Activated T-cell treated with anti-CD3 and anti-CD28 coated beads for 24 hours (primary cell): ENCODE data around the gene RPL36AL.
"Not testable (repeated sequence)": the region's sequence is repeated elsewhere in the genome, so short reads cannot be mapped to it uniquely, and the experiment has no call there.

Experiments used
- DNase-seq: peaks from one replicate; pipeline ENCODE4 v3.0.0-alpha.2; 2020; ENCODE audit warnings: low read depth

The RPL36AL gene

GRCh38 chr14:49619273-49619672, 1.2 kb downstream of the RPL36AL start:
- DNase-seq = not testable (repeated sequence)

DNA sequence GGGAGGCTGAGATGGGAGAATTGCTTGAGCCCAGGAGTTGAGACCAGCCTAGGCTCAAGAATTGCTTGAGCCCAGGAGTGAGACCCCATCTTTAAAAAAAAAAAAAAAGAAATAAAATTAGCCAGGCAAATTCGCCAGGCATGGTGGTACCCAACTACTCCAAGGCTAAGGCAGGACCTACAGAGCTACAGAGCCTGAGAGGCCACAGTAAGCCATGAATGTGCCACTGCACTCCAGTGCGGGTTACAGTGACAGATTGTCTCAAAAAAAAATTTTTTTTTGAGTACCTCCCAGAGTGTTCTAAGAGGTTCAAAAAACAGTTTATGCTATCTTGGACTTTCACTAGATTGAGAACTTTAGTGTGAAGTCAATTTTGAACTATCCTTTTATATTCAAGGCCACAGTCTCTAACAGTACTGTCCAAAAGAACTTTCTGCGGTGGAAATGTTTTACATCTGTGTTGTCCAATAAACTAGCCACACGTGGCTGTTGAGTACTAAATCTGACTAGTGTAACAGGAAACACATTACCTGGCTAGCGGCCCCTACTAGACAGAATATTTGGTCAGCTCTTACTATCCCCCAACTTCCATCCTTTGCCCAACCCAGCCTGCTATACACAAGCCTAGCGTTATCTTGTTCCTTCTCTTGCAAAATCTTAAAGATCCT, 2.4 kb downstream of the RPL36AL start:
- no peak for DNase-seq

DNA sequence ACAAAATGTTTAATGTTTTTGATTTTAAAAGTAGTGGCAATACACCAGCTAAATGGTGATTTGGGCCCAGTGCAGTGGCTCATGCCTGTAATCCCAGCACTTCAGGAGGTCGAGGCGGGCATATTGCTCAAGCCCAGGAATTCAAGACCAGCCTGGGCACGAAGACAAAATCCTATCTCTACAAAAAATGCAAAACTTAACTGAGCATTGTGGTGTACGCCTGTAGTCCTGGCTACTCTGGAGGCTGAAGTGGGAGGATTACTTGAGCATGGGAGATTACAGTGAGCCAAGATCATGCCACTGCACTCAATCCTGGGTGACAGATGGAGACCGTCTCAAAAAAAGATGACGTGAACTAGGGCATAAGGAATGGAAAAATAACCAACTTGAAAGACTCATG, 4.7 kb downstream of the RPL36AL start:
- DNase-seq = no peak

GRCh38 chr14:49614196-49614595, 6.2 kb downstream of the RPL36AL start:
- no peak for DNase-seq

DNA sequence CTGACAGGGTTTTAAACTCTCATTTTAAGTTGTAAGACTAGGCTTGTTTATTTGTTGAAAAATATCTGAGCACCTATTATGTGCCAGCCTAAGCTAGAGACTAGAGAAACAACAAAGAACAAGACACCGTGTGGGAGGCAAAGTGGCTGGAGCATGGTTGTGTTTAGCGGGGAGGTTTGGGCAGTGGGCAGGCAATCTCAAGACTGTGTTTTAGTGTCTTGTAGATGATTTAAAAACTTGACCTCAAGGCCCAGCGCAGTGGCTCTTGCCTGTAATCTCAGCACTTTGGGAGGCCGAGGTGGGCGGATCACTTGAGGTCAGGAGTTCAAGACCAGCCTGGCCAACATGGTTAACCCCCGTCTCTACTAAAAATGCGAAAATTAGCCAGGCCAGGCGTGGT, 7.8 kb downstream of the RPL36AL start:
- no peak for DNase-seq

DNA sequence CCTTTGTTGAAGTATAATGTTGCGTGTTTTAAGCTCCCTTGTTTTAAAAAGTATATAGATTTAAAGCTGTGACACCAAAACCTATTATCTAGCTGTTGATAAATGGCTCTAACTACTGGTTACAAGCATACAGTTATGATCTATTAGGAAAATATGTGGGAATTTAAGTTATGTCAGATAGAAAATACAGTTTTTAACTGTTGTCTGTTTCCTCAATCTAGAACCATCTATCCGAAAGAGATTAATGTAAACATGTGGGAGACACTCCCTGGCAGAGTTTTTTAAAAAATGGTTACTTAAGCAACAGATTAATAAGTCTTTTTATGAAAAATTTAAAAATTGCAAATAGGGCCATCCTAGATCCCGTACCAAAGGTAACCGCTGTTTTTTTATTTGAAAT, 8.2 kb downstream of the RPL36AL start:
- no peak for DNase-seq

DNA sequence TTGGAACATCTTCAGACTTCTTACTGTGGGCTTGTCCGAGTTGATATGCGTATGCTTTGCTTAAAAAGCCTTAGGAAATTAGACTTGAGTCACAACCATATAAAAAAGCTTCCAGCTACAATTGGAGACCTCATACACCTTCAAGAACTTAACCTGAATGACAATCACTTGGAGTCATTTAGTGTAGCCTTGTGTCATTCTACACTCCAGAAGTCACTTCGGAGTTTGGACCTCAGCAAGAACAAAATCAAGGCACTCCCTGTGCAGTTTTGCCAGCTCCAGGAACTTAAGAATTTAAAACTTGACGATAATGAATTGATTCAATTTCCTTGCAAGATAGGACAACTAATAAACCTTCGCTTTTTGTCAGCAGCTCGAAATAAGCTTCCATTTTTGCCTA, 12.8 kb downstream of the RPL36AL start:
- no peak for DNase-seq

GRCh38 chr14:49598485-49599300, 21.7 kb downstream of the RPL36AL start, which contains the start of gene LRR1:
Gene LRR1 (plus strand): TSS chr14:49598940. CDS start chr14:49599021, 81 bp downstream.
- DNase-seq = peak; percentile 81

GRCh38 chr14:49598189-49598484, 22.3 kb downstream of the RPL36AL start:
- no peak for DNase-seq

DNA sequence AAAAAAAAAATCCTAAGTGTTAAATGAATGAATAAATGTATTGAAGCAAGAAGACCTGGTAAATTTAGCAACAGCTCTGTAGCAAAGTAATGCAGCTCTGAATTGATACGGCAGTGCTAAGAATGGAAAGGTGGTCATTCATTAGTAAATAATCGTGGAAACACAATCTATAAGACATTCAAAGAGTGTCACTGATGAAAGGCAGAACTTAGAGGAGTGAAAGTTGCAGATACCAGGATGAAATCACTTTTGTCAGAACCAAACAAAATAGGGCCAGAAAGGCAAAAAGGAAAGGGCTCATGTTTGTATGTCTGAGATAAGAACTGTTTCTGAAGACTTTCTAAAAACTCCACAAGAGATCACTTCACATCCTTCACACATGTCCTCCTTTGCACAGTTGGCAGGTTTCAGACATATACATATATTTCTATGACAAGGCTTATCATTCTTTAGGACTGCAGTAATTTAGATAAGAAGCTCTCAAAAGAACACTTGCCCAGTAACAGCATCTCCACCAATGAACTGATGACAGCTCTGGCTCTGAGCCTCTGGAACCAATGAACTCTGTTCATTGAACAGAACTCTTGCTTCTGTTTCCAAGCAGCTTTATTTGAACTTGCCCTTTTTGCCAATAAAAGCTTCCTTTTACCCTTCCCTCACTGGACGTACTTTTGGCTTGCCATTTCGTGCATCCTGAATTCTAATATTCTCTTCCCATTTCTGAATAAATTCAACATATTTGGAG, 25.9 kb downstream of the RPL36AL start:
- DNase-seq = no peak

DNA sequence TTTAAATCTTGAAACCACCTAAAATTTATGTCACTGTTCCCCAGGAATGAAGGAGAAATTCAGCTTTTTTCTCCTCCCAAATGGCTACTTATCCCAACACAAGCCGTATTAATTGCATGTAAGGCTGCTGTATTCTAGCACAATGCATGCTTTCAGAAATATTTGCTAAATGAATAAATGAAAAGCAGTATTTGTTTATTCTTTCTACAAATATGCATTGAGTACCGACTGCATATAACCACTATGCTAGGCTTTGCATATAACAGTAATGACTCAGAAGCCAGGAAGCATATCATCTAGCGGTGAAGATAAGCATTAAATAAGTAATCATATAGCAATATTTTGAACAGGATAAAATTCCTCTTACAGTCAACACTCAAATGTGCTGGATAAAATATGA, 27.4 kb downstream of the RPL36AL start:
- no peak for DNase-seq

DNA sequence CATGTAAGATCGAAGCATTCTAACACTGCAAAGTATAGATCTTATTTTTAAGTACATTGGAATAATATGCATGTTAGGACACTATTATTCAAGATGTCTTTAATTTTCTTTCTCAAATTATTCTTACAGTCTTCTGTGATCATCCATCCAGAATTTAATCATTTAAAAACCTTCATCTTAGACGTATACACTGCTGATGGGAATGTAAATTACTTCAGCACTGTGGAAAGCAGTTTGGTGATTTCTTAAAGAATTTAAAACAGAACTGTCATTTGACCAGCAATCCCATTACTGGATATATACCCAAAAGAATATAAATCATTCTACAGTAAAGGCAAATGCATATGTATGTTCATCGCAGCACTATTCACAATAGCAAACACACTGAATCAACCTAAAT, 31.0 kb downstream of the RPL36AL start:
- no peak for DNase-seq

DNA sequence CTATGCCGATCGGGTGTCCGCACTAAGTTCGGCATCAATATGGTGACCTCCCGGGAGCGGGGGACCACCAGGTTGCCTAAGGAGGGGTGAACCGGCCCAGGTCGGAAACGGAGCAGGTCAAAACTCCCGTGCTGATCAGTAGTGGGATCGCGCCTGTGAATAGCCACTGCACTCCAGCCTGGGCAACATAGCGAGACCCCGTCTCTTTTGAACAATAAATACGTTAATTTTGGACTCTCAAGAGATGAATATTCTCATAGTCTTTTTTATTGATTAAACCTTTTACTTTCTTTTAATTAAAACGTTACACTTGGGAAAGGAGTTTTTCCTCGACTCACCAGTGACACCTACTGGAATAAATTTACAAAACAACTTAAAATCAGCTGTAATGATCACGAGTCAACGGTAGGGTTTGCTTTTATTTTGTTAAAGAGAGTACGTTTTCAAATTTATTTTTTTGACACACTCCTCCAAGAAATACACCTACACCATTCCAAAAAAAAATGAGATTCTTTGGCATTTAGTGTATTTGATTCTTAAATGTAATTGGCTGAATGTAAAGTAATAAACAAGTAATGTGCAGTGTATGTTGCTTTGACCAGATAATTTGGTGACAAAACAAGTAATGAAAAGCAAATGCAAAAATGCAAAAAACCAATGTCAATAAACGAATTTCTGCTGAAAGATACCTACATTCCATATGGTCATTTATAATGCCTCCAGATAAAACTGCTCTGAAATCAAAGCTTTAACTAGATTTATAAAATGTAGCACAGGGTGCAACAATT, 33.6 kb downstream of the RPL36AL start:
- DNase-seq = peak; percentile 44

DNA sequence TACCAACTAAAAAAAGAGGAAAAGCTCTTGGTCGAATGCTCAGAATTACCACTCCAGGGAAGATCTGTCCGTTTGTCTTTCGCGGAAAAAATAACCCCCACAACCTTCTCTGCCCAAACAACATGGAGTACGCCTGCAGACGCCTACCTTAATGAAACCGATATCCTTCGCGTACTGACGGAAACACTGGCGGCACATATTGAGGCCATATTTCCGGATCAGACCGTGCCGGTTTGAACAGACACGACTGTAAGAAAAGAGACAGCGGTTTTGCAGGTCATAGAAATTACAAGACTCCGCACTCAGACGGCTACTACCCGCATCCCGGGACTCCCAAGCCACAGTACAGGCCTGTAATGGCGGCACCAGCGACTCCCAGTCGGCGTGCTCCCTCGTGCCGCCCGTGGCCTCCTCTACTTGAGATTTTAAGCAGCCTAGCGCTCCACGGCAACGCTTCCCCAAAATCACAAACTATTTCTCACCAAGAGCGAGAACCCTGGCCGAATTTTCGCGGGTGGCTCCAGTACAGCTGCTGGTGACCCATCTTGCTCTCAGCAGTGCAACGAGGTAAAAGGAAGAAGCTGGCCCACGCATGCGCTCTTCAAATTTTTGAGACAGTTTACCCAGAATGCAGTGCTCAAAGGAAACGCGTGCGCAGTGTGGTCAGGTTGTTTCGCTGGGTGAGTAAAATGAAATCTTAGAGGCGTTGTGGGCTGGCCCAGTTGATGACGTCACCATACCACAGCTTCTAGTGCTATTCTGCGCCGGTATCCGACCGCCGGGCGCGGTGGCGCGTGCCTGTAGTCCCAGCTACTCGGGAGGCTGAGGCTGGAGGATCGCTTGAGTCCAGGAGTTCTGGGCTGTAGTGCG, 34.4 kb downstream of the RPL36AL start, which contains the start of gene RPS29:
Gene RPS29 (minus strand): TSS at position 578 of the 870 bp plus-strand sequence. CDS start 34 bp downstream, at position 544.
- peak; percentile 99 for DNase-seq

GRCh38 chr14:49584981-49585640, 35.3 kb downstream of the RPL36AL start:
- DNase-seq = not testable (repeated sequence)

- no peak for DNase-seq
Measured at GRCh38 chr14:49584058-49584457, 36.4 kb downstream of the RPL36AL start.

DNA sequence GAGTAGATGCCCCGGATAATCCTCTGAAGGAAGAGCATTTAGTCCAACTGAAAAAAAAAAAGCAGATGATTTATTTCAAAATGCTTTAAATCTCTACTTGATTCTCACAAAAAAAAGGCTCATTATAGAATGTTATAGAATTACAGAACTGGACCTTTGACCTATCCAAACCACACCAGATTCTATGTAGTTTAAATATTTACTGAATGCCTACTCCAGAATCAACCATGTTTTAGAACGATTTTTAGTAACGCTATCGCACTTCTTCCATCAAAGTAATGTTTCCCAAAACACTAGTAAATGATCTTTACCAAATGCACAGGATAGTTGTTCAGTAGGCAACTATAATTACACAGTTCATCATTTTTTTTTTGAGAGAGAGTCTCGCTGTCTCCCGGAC, 36.8 kb downstream of the RPL36AL start:
- no peak for DNase-seq

DNA sequence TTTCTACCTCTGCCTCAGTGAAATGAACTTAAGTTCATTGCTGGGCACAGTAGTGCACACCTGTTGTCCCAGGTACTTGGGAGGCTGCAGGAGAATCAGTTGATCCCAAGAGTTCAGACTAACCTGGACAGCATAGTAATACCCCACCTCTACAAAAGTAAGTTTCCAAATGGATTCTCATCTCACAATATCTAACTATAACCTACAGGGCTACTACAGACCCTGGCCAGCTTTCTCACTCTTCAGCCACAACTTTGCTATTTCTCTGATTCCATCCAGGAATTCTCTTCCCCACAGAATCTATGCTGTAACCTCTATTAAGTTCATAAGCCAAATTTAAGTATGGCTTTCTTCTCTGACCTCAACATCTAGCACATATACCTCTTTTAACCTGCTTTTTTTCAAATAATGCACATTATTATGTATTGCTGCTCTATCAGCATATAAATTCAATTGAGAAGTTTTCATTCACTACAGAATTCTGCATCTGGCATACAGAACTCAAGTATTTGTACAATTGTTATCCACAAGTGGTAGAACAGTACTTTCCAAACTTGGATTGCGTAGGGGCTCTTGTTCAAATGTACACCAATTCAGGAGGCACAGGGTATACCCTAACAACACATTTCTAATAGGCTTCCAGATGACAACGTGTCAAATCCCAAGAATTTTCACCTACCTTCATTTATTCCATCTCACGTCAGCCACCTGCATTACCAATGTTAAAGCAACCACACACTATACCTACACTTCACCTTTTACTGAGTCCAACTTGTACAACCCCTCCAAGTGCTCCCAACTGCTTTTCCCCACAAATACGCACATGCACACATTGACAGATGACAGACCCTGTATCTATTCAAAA, 38.1 kb downstream of the RPL36AL start:
- DNase-seq = no peak
